Endothelial cell of umbilical vein (primary cell): ENCODE data around the gene CBLN4. TPM values are rescaled to one million over a fixed set of nuclear protein-coding genes. Genes with fewer than 3 reads are reported as not detected.

Experiments used
- BruUV-seq: library from RNA; stranded (reverse); fragments of 400-500 nt; replicated peaks from 2 replicates; lab custom pipeline; 2021; lab: Mats Ljungman, UMichigan
- CTCF ChIA-PET: fragments of 300-600, 350-600 bp; sonication (Branson Sonifier 250); formaldehyde crosslinking; loops from one replicate; lab custom pipeline; 2021; ENCODE audit warnings: antibody characterized with exemption, inconsistent platforms; lab: Charles Lee
- POLR2A ChIA-PET: fragments of 300-600, 350-600 bp; sonication (Branson Sonifier 250); formaldehyde crosslinking; loops from one replicate; lab custom pipeline; 2021; ENCODE audit warnings: antibody characterized with exemption, inconsistent platforms; lab: Charles Lee
- DNase-seq: peaks from one replicate; pipeline ENCODE4 v3.0.0-alpha.2; 2011; ENCODE audit warnings: low read depth, low spot score
- FAIRE-seq: peaks from 2 replicates; lab custom pipeline; 2011; peaks lifted over from hg19 to GRCh38; lab: Jason Lieb, UNC
- H2AFZ ChIP-seq: 2 replicates; pipeline ENCODE4 v1.6.0; 2012; ENCODE audit warnings: low read depth, low read length, control low read depth, inconsistent platforms
- H3K27ac ChIP-seq: 2 replicates; pipeline ENCODE4 v1.5.1; 2011; ENCODE audit warnings: low read depth, mild to moderate bottlenecking, control low read depth, low read length, moderate library complexity; ENCODE audit not compliant: insufficient read depth
- H3K27me3 ChIP-seq, 2 experiments: 2 replicates each; pipeline versions ENCODE4 v1.6.0 to v1.6.1; 2011; ENCODE audit warnings: low read length in 2 of 2, mixed read lengths in 1 of 2; ENCODE audit not compliant: control insufficient read depth in 2 of 2, insufficient read depth in 2 of 2
- H3K36me3 ChIP-seq, 2 experiments: 2 replicates in 1 of 2; 3 replicates in 1 of 2; pipeline ENCODE4 v1.5.1; 2011; ENCODE audit warnings: low read length in 2 of 2, mild to moderate bottlenecking in 1 of 2, moderate library complexity in 1 of 2; ENCODE audit not compliant: control insufficient read depth in 2 of 2, insufficient read depth in 2 of 2; ENCODE audit errors: extremely low read depth in 1 of 2
- H3K4me1 ChIP-seq: 3 replicates; pipeline ENCODE4 v1.5.1; 2011; ENCODE audit warnings: mild to moderate bottlenecking, low read length; ENCODE audit not compliant: control insufficient read depth, insufficient read depth; ENCODE audit errors: extremely low read depth
- H3K4me2 ChIP-seq: 2 replicates; pipeline ENCODE4 v1.6.1; 2011; ENCODE audit warnings: low read length, control low read depth, mixed read lengths; ENCODE audit not compliant: insufficient read depth
- H3K4me3 ChIP-seq, 3 experiments: fragments of 200-600 bp in 1 of 3; sonication (generic), shearing (Covaris generic) in 1 of 3; replicated peaks in 1 of 3; 2 replicates each; pipeline ENCODE4 v1.5.1; 2011 to 2016; ENCODE audit warnings: control low read depth in 3 of 3, low read length in 3 of 3, mild to moderate bottlenecking in 2 of 3, inconsistent platforms in 1 of 3, low read depth in 1 of 3, moderate library complexity in 1 of 3; ENCODE audit not compliant: insufficient read depth in 1 of 3
- H3K79me2 ChIP-seq: 2 replicates; pipeline ENCODE4 v1.6.0; 2012; ENCODE audit warnings: low read length, inconsistent platforms; ENCODE audit not compliant: control insufficient read depth, insufficient read depth
- H3K9ac ChIP-seq: replicated peaks from 2 replicates; pipeline ENCODE3; 2011; ENCODE audit warnings: low read length, control low read depth; ENCODE audit not compliant: insufficient read depth; ENCODE audit errors: extremely low read depth
- H3K9me1 ChIP-seq: replicated peaks from 3 replicates; pipeline ENCODE4 v1.6.0; 2011; ENCODE audit warnings: mild to moderate bottlenecking, low read length; ENCODE audit not compliant: control insufficient read depth, insufficient read depth; ENCODE audit errors: extremely low read depth
- H3K9me3 ChIP-seq: replicated peaks from 2 replicates; pipeline ENCODE4 v1.5.1; 2012; ENCODE audit warnings: low read length, inconsistent platforms; ENCODE audit not compliant: control insufficient read depth, insufficient read depth
- H4K20me1 ChIP-seq: replicated peaks from 2 replicates; pipeline ENCODE3; 2011; ENCODE audit warnings: mild to moderate bottlenecking, low read length; ENCODE audit not compliant: control insufficient read depth, insufficient read depth; ENCODE audit errors: extremely low read depth
- EZH2 ChIP-seq: IDR thresholded peaks from 2 replicates; pipeline ENCODE4 v1.6.1; 2012; ENCODE audit warnings: borderline replicate concordance, low read depth, mild to moderate bottlenecking, moderate library complexity, low read length, inconsistent platforms; ENCODE audit not compliant: severe bottlenecking
- FOS ChIP-seq: IDR thresholded peaks from 2 replicates; pipeline ENCODE4 v1.6.1; 2011; ENCODE audit warnings: mild to moderate bottlenecking, low read length, moderate library complexity, borderline replicate concordance; ENCODE audit not compliant: insufficient read depth
- GATA2 ChIP-seq: IDR thresholded peaks from 2 replicates; pipeline ENCODE4 v1.7.0; 2011; ENCODE audit warnings: low read depth, mild to moderate bottlenecking, moderate library complexity, mixed read lengths, low read length; ENCODE audit not compliant: insufficient read length, insufficient read depth
- JUN ChIP-seq: IDR thresholded peaks from 2 replicates; pipeline ENCODE4 v1.6.1; 2011; ENCODE audit warnings: borderline replicate concordance, low read depth; ENCODE audit not compliant: insufficient read length, insufficient read depth
- MYC ChIP-seq: IDR thresholded peaks from one replicate; pipeline ENCODE4 v1.6.1; 2011; ENCODE audit warnings: mild to moderate bottlenecking, low read depth, low read length
- POLR2A ChIP-seq: IDR thresholded peaks from 2 replicates; pipeline ENCODE4 v1.6.1; 2012; ENCODE audit warnings: low read depth, mild to moderate bottlenecking, control low read depth, low read length
- POLR2AphosphoS5 ChIP-seq: IDR thresholded peaks from 2 replicates; pipeline ENCODE4 v1.6.1; 2012; ENCODE audit warnings: low read depth, mild to moderate bottlenecking, control low read depth, low read length, moderate library complexity; ENCODE audit not compliant: insufficient read depth
- dilution Hi-C: fragments of 300-500 bp; cut with MboI; formaldehyde crosslinking; loops from one replicate; pipeline ENCODE4 v1.15.0; 2019; ENCODE audit warnings: low sequenced_read_pairs; ENCODE audit not compliant: extremely low pct_ligation_motif_present
- intact Hi-C: fragments of 100-400 bp; cut with micrococcal nuclease; formaldehyde crosslinking; loops from one replicate; pipeline ENCODE4 v1.10.0; 2022
- polyA plus RNA-seq, 4 experiments: library from polyadenylated mRNA; depleted of rRNA in 3 of 4; stranded (reverse) in 3 of 4; unstranded in 1 of 4; fragments of >200 nt; gene quantifications; 2 replicates each; pipeline versions ENCODE4 v1.2.1 to v1.2.3, GENCODE V29; 2011 to 2012; ENCODE audit warnings: missing spikeins in 1 of 4
- total RNA-seq: library from RNA; stranded (reverse); gene quantifications from 2 replicates; pipeline ENCODE4 v1.2.3, GENCODE V29; 2021
- TF ChIP-seq, protein P1 (sequence below): IDR thresholded peaks from 2 replicates; pipeline ENCODE4 v1.6.1; 2011; ENCODE audit not compliant: insufficient read depth, insufficient read length
- TF ChIP-seq, protein P2 (sequence below), 2 donors: IDR thresholded peaks; 1 replicate in 1 of 2; 2 replicates in 1 of 2; pipeline ENCODE4 v1.5.1; 2011; ENCODE audit warnings: low read length in 2 of 2, mild to moderate bottlenecking in 2 of 2, moderate library complexity in 2 of 2, control low read depth in 1 of 2, inconsistent platforms in 1 of 2, low read depth in 1 of 2; ENCODE audit not compliant: insufficient read depth in 1 of 2; ENCODE audit errors: extremely low read depth in 1 of 2

The CBLN4 gene
- total and polyA plus RNA-seq, 2 donors (not counting 3 experiments of a cell fraction or from before 2014, with no cell fraction given) = not detected

- dilution Hi-C loops = no loop called here
- intact Hi-C loops = no loop called here
- no TSS peak for BruUV-seq
- POLR2A ChIA-PET = no interaction called here
- H3K27me3 ChIP-seq = no peaks in the 10 kb centered on the region
- H3K27ac ChIP-seq = no peak overlapping the region
- no peaks in the 10 kb centered on the region for H3K79me2 ChIP-seq
- H3K4me3 ChIP-seq = no peak overlapping the region
- H3K4me2 ChIP-seq = no peak overlapping the region
- no peak for TF ChIP-seq JUN
- TF ChIP-seq EZH2 = no peak
- no peak for TF ChIP-seq MYC
- TF ChIP-seq, protein P1, sequence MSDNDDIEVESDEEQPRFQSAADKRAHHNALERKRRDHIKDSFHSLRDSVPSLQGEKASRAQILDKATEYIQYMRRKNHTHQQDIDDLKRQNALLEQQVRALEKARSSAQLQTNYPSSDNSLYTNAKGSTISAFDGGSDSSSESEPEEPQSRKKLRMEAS = no peak
- TF ChIP-seq, protein P2, sequence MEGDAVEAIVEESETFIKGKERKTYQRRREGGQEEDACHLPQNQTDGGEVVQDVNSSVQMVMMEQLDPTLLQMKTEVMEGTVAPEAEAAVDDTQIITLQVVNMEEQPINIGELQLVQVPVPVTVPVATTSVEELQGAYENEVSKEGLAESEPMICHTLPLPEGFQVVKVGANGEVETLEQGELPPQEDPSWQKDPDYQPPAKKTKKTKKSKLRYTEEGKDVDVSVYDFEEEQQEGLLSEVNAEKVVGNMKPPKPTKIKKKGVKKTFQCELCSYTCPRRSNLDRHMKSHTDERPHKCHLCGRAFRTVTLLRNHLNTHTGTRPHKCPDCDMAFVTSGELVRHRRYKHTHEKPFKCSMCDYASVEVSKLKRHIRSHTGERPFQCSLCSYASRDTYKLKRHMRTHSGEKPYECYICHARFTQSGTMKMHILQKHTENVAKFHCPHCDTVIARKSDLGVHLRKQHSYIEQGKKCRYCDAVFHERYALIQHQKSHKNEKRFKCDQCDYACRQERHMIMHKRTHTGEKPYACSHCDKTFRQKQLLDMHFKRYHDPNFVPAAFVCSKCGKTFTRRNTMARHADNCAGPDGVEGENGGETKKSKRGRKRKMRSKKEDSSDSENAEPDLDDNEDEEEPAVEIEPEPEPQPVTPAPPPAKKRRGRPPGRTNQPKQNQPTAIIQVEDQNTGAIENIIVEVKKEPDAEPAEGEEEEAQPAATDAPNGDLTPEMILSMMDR (IDR thresholded peaks at IDR 0.05; ENCODE audit: extremely low read depth in 1 of 2, insufficient read depth in 1 of 2, low read depth in 1 of 2, low read length in 2 of 2) = no peak
- TF ChIP-seq POLR2AphosphoS5 = no peak
- no peak for TF ChIP-seq GATA2
- no peak for TF ChIP-seq POLR2A
- no peak for TF ChIP-seq FOS
- peaks cover 11% of the 10 kb centered on the region for H3K9me3 ChIP-seq
- no peaks in the 10 kb centered on the region for H3K4me1 ChIP-seq
- no peak for DNase-seq
- no peaks in the 10 kb centered on the region for H3K9me1 ChIP-seq
- no peak overlapping the region for H3K9ac ChIP-seq
- no peaks in the 10 kb centered on the region for H3K36me3 ChIP-seq
- CTCF ChIA-PET = no interaction called here
- no peaks in the 10 kb centered on the region for H4K20me1 ChIP-seq
- no peak overlapping the region for H2AFZ ChIP-seq
- no peak for FAIRE-seq
Observed at GRCh38 chr20:56014998-56015397, 9.7 kb upstream of the CBLN4 start.
